HG02642 (cell line): ENCODE data around the gene C4orf54.

Experiments
- ATAC-seq: cut with Tn5 transposase; IDR thresholded peaks from one replicate; pipeline ENCODE4 v1.9.1; 2021; ENCODE audit warnings: mild to moderate bottlenecking; ENCODE audit not compliant: unreplicated experiment, poor library complexity

Gene C4orf54

GRCh38 chr4:99652596-99653436, 4.8 kb downstream of the C4orf54 start:
- ATAC-seq: no peak

GRCh38 chr4:99651811-99652485, 5.7 kb downstream of the C4orf54 start:
- ATAC-seq: no peak

- no peak for ATAC-seq
Measured at GRCh38 chr4:99651016-99651769, 6.4 kb downstream of the C4orf54 start.

GRCh38 chr4:99649778-99650177, 7.8 kb downstream of the C4orf54 start:
- ATAC-seq: no peak

GRCh38 chr4:99649208-99649607, 8.4 kb downstream of the C4orf54 start:
- ATAC-seq: no peak

- no peak for ATAC-seq
Measured at GRCh38 chr4:99648321-99648720, 9.3 kb downstream of the C4orf54 start.

GRCh38 chr4:99647071-99647470, 10.6 kb downstream of the C4orf54 start:
- ATAC-seq: no peak

GRCh38 chr4:99645638-99646037, 12.0 kb downstream of the C4orf54 start:
- no peak for ATAC-seq

GRCh38 chr4:99645036-99645435, 12.6 kb downstream of the C4orf54 start:
- no peak for ATAC-seq

GRCh38 chr4:99644453-99644852, 13.2 kb downstream of the C4orf54 start:
- no peak for ATAC-seq

- ATAC-seq: no peak
Measured at GRCh38 chr4:99642725-99643489, 14.7 kb downstream of the C4orf54 start.

GRCh38 chr4:99640676-99641075, 17.0 kb downstream of the C4orf54 start:
- ATAC-seq: no peak

- ATAC-seq: no peak
Measured at GRCh38 chr4:99637174-99637573, 20.5 kb downstream of the C4orf54 start.

- no peak for ATAC-seq
Measured at GRCh38 chr4:99636422-99636821, 21.2 kb downstream of the C4orf54 start.

- no peak for ATAC-seq
Measured at GRCh38 chr4:99635601-99636000, 22.0 kb downstream of the C4orf54 start.

- no peak for ATAC-seq
Measured at GRCh38 chr4:99634742-99635360, 22.8 kb downstream of the C4orf54 start.

- no peak for ATAC-seq
Measured at GRCh38 chr4:99633772-99634171, 23.9 kb downstream of the C4orf54 start.

GRCh38 chr4:99630857-99631360, 26.7 kb downstream of the C4orf54 start:
- no peak for ATAC-seq

GRCh38 chr4:99629962-99630554, 27.6 kb downstream of the C4orf54 start:
- no peak for ATAC-seq
